Fibroblast of lung (primary cell): Measurements from ENCODE around the gene KRTAP9-7.

Experiments used
- EZH2 ChIP-seq: IDR thresholded peaks from 2 replicates; pipeline ENCODE4 v1.5.1; 2012; ENCODE audit warnings: low read length, control low read depth, mild to moderate bottlenecking; ENCODE audit errors: missing control alignments
- TF ChIP-seq, protein P1 (sequence below), 2 donors: IDR thresholded peaks in 1 of 2; conservative IDR thresholded peaks in 1 of 2; 1 replicate in 1 of 2; 2 replicates in 1 of 2; pipeline ENCODE4 v1.5.1; 2011 to 2012; ENCODE audit warnings: low read length in 2 of 2, control low read depth in 1 of 2, inconsistent platforms in 1 of 2, low read depth in 1 of 2, mild to moderate bottlenecking in 1 of 2

DNA sequence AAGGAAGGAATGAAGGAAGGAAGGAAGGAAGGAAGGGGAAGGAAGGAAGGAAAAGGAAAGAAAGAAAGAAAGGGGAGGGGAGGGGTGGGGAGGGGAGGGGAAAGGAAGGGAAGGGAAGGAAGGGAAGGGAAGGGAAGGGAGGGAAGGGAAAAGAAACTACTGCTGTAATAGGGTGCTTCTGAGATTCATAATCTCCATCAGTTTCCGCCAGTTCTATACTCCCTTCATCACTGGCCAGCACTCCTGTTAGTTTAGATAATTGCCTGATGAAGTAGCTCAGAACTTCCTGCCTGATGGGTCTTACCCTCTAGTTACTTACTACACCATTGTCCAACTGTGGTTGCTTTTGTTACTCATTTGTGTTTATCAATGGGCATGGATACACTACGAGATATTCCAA lies 12.3 kb upstream of the KRTAP9-7 start:
- TF ChIP-seq, protein P1, sequence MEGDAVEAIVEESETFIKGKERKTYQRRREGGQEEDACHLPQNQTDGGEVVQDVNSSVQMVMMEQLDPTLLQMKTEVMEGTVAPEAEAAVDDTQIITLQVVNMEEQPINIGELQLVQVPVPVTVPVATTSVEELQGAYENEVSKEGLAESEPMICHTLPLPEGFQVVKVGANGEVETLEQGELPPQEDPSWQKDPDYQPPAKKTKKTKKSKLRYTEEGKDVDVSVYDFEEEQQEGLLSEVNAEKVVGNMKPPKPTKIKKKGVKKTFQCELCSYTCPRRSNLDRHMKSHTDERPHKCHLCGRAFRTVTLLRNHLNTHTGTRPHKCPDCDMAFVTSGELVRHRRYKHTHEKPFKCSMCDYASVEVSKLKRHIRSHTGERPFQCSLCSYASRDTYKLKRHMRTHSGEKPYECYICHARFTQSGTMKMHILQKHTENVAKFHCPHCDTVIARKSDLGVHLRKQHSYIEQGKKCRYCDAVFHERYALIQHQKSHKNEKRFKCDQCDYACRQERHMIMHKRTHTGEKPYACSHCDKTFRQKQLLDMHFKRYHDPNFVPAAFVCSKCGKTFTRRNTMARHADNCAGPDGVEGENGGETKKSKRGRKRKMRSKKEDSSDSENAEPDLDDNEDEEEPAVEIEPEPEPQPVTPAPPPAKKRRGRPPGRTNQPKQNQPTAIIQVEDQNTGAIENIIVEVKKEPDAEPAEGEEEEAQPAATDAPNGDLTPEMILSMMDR (conservative IDR thresholded peaks at IDR 0.05 in 1 of 2, IDR thresholded peaks at IDR 0.05 in 1 of 2; ENCODE audit: low read depth in 1 of 2, low read length in 2 of 2): no peak
- TF ChIP-seq EZH2: no peak
